SW480 (cell line): ENCODE measurements around the gene FNDC3B.

Experiments used
- DNase-seq: peaks from one replicate; pipeline ENCODE4 v3.0.0-alpha.2; 2016; ENCODE audit warnings: low spot score

The FNDC3B gene

DNA sequence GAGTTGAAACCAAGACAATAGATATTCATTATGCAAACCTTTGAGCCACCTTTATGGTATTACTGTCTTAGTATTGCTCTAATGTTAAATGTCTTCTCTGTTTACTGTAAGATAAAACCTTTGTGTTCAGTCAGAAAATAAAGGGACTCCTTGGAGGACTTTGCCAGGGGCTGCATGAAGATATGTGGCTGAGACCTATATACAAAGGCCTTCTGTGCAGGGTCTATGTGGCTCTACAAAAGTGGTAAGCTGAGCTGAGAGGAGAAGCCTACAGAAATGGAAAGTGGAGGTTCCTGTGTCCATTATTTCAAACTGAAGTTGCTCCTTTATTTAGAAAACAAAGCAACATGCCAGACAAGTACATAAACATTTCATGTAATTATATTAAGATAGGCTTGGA is 131.5 kb downstream of the FNDC3B start:
- DNase-seq, result no peak

DNA sequence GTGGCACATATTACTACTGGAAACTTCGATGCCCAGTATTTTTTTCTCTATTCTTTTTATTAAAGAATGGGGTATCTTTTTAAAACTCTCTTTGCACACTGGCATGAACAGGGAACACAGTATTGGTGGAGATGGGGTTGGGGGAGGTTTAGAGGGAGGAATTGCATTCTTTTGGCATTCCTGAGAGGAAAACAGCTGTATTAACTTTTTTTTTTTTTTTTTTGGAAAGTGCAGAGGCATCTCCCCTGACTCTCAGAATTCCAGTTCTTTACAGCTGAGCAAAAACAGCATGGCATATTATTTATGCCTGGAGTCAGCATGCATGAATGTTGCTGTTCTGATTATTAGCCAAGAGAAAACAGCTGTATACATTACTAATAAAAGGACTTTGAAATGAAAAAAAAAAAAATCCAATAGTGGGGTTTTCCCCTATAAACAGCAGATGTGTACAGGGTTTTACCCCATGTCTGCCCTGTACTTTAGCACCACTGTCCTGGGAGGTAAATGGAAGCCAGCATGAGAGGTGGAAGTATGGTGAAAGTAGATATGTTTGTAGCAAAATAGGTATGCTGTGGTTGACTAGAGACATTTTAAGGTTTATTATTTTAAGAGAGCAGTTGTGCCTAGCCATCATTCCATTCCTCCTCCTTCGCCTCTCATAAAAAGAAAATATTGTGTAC is 132.2 kb downstream of the FNDC3B start:
- no peak for DNase-seq

DNA sequence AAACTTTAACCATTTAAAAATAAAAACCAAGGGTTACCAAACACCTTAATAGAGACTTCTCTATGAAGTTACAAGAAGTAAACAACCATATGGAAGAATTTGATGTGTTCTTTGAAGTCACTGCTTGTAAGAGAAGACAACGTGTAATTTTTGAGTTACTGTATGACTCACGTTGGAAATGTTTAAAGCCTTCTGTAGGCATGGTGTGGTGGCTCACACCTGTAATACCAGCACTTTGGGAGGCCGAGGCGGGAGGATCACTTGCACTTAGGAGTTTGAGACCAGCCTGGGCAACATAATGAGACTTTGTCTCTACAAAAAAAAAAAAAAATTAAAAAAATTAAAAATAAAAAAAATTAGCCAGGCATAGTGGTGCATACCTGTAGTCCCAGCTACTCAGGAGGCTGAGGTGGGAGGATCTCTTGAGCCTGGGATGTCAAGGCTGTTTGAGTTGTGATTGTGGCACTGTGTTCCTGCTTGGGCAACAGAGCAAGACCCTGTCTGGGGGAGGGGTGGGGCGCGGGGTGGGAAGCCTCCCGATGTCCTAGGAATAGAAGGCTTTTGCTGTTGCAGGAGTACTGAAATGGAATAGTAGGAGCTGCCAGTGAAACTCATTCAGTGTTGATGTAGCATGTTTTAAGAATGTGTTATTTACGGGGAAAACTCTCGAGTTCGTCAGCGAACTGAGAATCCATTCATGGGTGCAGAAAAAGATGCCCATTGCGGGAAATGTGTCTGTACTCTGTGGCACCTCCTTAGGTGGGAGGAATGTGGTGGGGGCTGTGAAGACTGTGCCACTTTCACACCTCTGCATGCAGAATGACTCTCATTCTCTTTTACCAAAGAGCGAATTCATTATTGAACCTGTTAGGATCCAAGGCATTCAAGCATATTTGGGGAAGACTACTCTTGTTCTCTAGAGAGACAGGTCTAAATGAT is 134.2 kb downstream of the FNDC3B start:
- no peak for DNase-seq

DNA sequence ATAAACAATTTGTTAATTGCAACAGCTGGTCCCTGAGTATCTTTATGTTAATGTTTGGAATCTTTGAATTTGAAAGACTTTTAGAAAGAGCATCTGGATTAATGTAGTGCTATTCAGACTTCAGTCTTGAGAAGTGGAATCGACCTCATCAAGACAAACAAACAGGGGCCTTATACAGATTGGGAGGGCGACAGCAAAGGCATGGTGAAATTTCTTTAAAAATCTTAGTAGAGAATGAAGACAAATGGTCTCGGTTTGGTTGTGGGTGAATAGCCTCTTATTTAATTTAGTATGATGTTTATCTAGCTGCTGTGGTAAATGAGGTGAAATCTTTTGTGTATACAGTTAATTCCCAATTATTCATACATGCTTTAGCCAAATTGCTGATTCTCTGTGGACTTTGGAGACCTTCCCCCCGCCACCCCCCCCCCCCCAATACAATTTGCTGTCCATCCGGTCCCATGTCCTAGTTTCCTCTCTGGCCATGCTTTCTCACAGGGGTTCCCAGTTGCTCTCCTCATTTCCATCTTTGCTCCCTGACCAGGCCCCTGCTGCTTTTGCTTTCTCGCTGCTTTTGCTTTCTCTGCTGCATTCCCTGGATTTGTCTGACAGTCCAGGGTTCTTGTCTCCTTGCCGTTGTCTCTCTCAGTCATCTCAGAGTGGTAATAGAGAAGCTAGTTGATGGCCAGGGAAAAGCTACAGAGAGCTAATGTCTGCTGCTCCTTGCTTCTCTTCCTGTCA is 135.3 kb downstream of the FNDC3B start:
- DNase-seq, result no peak

DNA sequence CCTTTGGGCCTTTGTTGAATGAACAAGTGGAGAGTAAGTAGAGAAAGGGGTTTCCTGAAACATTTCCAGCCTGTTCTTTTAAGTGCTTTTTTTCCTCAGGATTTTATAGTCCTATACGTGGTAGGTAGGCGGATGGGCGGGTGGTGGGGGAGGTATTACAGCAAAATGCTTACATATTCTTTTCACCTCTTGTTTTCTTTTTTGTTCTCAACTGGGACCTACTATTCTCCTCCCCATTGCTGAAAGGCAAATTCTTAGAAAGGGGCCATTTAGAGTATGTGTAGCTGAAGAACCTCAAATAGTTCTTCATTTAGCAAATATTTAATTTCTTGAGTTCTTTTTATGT is 135.8 kb downstream of the FNDC3B start:
- no peak for DNase-seq

DNA sequence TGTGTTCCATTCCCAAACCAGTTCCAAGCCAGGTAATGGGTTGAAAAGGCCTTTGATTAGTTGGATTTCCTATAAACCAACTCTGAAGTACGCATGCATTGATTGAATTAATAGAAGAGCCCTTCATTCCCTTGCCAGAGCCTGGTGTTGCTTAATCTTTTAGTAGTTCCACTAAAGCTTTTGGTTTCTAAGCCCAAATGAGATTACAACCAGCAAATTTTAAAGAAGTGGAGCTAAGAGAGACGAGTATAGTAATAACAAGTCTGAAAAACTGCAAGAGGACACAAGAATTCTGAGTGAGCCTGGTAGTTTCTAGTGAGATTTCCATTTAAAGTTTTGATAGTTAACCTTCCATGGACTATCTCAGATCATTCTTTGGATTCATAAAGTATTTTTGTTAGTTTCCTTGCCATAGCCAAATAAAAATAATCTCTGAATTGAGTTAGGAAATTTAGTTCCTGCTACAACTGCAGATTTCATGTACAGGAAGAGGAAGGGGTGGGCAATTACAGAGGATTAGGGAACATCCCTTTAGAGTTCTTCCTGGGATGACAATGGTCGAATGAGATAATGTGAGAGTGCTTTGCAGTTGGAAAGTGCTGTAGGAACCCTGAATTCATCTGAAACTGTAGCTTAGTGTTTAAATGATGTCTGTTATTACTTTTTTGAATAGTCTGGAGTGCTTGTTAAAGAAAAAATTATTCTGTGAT is 136.8 kb downstream of the FNDC3B start:
- DNase-seq, result no peak

DNA sequence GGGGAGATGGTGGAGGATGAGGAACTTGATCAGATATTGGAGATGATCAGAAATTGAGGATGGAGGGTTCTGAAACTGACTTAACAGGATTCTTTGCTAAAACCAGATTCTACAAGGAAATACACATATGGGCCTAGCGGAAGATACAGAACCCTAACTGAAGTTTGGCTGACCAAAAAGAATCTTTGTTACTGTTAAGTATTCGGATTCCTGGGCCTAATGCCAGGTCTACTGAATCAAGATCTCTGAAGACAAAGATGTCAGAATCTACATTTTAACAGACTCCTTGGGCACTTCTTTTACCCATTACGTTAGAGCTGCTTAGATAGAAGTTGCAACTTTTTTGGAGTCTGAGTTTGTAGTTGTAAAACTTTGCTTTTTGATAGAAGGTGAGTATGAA is 137.7 kb downstream of the FNDC3B start:
- no peak for DNase-seq

DNA sequence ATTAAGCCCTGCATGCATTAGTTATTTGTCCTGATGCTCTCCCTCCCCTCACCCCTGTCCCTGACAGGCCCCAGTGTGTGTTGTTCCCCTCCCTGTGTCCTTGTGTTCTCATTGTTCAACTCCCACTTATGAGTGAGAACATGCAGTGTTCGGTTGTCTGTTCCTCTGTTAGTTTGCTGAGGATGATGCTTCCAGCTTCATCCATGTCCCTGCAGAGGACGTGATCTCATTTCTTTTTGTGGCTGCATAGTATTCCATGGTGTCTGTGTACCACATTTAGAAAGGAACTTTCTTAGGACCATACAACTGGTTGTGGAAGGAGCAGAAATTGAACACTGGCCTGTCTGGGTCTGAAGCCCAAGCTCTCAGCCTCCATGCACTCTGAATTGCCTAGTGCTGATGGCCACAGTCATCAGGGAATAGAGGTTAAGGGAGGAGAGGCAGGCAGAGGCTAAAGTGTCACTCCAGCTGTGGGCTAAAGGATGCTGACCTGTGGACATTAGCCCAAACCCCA is 138.5 kb downstream of the FNDC3B start:
- no peak for DNase-seq

DNA sequence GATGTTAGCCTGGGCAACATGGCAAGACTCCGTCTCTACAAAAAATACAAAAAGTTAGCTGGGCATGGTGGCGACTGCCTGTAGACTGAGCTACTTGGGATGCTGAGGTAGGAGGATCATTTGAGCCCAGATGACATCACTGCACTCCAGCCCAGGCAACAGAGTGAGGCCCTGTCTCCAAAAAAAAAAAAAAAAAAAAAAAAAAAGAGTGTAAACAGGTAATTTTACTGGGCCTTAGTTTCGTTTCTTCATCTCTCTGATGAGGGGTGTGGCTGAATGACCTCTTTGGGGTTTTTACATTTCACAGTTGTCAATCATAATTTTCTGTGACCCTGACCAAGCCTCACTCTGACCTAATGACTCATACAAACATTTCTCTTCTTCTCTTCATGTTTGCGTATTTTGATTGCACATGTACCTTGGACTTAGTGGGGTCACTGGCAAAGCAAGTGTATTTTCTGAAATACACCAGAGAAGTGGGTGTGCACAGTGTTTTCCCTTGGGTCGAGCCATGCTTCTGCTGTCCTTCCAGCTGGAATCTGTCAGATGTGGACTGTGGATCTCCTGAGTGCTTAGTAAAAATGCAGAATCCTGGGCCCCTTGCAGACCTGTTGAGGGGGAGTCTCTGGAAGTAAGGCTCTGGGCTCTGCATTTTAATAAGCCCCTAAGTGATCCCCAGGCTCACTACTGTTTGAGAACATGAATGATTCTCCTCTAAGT is 140.5 kb downstream of the FNDC3B start:
- peak; percentile 41 for DNase-seq

DNA sequence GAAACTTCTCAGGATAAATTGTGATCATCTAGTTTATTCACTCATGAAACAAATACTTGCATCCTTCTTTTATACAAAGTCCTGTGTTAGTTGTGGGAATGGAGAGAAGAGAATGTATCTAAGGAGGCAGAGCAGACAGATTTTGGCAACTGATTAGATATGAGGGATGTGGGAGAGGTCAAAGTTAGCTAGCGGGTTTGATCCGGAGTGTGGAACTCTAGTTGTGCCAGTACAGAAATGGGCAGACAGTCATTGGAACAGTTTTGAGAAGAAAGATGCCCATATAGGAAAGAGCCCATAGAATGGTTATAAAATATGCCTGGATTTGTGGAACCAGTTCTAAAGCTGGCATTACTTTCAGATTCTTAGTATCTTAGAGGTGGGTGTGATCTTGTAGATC is 141.1 kb downstream of the FNDC3B start:
- no peak for DNase-seq

DNA sequence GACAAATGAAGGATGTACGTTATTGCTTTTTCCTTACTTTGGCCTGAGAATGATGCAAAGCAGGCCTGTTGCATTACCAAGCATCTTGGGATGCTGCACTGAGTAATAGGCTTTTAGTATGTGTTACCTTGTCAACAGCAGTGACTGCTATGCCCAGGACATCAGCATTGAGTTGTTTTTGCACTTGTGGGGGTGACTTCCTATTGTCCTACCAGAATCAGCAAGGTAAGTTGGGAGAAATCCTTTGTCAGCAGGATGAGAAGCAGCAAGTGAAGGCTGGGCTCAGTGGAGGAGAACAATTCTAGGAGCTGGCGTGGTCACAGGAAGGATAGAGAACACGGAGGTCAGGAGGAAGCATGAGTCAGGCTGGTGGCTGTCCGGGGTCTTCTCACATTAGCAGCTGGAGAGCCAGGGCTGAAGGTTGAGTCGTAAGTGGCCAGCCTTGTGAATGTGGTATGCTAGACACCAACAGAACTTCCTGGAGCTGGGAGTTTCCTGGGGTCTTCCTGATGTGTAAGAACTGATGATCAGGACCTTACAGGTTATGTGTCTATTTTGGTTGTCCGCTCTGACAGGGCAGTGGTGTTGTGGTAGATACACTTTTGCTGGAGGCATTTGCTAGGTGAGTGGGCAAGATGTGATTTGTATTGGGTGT is 142.7 kb downstream of the FNDC3B start:
- DNase-seq, result peak; percentile 16

DNA sequence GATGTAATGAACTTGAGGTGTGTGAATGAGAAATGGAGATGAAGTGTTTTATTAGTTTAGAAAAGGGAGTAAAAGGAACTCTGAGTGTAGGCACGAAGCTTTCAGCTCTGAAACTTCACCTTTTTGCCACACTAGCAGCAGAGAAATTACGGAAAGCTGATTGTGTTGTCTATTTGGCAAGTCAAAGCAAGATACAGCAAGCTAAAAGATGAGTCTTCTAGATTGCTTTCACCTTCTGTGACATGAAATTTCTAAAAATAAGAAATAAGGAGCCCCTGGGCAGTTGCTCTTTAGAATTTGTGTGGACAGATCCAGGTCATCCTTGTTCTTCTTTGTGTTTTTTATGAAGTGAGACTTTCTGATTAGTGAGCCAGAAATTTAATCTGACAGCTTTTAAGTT is 143.4 kb downstream of the FNDC3B start:
- no peak for DNase-seq

DNA sequence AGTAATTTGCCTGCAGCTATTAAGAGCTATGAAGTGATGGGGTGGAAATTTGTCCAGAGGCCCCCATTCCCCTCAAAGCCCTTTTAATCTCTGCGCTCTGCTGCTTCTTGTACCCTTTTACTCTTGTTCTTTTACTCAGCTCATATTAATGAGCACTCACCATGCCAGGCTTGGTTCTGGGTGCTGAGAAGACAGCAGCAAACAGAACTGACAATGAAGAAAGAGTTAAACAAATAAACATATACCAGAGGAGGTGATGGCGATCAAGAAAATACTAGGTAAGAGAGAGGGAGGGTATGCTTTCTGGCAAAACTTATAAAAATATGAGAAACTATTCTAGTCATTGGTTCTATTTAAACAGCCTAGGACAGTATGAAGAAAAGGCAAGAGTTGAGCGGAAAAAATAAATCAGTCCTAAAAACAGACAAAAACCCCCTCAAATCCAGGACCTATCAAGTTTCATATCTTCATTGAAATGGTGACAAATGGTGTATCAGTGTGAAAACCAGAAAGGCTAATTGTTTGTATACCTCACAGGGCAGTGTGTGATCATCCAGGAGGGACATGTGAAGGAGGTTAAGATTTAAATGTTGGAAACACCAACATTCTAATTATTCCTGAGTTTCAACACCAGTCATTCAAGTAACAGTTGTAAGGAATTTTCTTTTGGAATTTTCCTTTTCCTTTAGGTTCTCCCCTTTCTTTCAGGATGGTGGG is 144.9 kb downstream of the FNDC3B start:
- DNase-seq, result no peak

DNA sequence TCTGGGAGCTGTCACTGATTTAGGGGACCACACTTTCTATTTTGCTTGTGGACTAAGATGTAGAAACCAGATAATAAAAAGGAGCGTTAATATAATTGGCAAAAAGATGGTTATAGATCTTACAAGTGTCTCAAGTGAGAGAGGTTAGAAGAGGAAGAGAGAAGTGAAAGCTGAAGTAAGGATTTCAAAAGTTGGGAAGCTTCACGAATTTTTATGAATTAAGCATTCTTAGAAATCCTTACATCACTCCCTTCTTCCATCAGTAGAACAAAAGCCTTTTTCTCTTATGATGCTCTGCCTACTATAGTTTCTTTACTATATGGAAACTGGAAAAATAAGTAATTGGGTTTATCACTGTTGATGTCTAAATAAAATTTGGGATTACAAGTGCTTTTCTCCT is 146.5 kb downstream of the FNDC3B start:
- DNase-seq, result no peak

DNA sequence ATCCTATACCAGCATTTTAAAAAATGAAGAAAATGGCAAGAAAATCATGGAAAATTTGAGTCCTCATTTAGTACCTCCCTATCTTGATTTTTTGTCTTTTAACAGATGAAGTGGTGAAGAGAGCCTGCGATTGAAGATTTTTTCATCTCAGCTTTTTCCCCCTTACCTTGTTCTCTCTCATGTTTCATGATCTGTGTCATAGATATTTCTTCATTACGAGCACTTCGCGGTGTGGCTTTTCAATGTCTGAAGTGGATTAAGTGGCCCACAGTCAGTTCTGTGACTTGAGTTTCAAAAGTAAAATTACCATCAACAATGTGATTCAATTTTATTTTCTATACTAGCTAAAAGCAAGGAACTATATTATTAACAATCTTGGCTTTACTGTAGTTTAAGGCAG is 147.2 kb downstream of the FNDC3B start:
- no peak for DNase-seq

DNA sequence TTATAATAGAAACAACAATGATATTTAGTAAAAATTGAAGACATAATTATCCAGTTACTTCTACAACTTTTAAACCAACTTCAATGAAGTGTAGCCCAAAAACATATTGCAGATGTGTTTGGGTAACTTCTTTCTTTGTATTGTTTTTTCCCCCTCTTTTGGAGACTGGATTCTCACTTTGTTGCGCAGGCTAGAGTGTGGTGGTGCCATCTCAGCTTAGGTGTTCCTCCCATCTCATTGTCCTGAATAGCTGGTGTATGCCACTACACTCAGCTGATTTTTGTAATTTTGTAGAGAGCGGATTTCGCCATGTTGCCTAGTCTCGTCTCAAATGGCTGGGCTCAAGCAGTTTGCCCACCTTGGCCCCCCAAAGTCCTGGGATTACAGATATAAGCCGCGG is 148.1 kb downstream of the FNDC3B start:
- DNase-seq, result no peak

DNA sequence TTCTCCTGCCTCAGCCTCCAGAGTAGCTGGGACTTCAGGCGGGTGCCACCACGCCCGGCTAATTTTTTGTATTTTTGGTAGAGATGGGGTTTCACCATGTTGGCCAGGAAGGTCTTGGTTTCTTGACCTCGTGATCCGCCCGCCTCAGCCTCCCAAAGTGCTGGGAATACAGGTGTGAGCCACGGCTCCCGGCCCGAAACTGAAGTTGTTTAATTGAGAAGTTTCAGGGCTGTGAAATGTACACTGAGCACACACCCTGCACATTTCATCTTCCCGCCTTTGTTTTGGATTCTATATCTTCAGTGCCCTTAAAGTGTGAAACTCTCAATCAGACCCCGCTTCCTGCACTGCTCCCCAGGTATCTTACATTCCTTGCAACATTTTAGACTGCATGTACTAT is 149.1 kb downstream of the FNDC3B start:
- no peak for DNase-seq

DNA sequence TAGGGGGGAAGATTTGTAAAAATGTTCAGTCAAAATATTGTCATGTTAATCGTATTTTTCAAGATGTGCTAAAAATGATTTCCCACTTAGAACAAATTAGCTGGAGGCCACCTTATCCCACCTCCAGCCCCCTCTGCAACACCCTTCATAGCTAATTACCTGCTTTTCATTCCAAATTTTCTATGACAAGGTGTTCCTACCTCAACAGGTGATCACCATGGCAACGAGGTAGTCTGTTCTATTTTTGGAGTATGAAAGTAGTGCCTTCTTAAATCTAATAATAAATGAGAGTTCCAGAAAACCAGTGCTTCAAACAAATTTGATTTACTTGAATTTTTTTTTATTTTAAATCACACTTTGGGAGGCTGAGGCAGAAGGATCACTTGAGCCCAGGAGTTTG is 149.8 kb downstream of the FNDC3B start:
- no peak for DNase-seq

DNA sequence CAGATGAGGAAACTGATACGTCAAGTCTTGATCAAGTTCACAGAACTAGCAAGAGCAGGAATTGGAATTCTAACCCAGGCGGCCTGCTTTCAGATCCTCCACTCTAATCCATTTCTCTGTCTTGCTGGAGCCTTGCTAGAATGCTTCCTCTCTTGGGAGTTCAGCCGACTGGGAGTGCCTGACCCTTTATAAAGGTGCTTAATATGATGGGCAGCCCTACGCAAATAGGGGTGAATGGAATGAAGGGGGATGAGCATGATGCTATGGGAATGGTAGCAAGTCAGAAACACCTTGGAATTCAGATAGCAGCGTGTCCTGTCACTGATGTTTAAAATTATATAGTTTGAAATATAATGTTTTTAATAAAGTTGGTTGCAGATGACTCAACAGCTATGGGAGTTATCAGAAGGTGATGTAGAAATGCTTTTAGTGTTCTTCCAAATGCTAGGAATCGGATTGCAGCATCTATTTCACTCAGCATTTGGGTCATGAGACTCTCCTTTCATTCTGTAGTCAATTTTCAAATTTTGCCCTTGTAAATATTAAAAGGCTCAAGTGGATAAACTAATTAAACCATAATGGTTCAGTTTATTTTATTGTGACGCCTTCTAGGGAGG is 150.7 kb downstream of the FNDC3B start:
- DNase-seq, result no peak

DNA sequence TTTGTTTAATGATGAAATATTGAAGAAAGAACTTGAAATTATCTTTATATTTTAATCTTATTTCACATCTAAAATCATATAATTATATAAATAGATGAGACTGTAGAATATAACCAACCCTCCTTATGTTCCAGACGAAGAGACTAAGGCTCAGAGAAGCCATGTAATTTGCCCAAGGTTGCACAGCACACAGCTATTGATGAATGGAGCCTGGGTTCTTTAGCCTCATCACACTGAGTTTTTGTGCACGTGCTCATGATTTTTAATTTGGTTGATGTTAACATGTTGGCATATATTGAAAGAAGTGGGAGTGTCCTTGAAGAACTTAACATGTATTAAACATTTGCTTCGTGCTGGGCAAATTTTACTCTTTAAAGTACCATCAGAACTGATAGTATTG is 151.6 kb downstream of the FNDC3B start:
- no peak for DNase-seq
